ENCODE measurements around the gene AK5. TPM values are rescaled to one million over a fixed set of nuclear protein-coding genes. Genes with fewer than 3 reads are reported as not detected.
A peak's percentile ranks its signal among the peaks of the same experiment; 100 is the strongest.

AK5 gene
- total RNA-seq, 1 experiment from 2014 or later = 0.11 TPM

- in situ Hi-C loops (cut with HindIII; ENCODE audit: low pct_unique_long_range_greater_than_20kb, low sequenced_read_pairs) = no loop called here
- no peak for DNase-seq (ENCODE audit: low read depth, low spot score)
Measured at GRCh38 chr1:77333501-77333900, 51.7 kb downstream of the AK5 start.

- in situ Hi-C loops (cut with HindIII; ENCODE audit: low pct_unique_long_range_greater_than_20kb, low sequenced_read_pairs) = no loop called here
- DNase-seq (ENCODE audit: low read depth, low spot score) = no peak
Measured at GRCh38 chr1:77336729-77337128, 54.9 kb downstream of the AK5 start.

GRCh38 chr1:77339326-77339725 lies 57.5 kb downstream of the AK5 start:
- DNase-seq (ENCODE audit: low read depth, low spot score) = no peak
- in situ Hi-C loops (cut with HindIII; ENCODE audit: low pct_unique_long_range_greater_than_20kb, low sequenced_read_pairs) = no loop called here

- DNase-seq (ENCODE audit: low read depth, low spot score) = no peak
- in situ Hi-C loops (cut with HindIII; ENCODE audit: low pct_unique_long_range_greater_than_20kb, low sequenced_read_pairs) = no loop called here
Measured at GRCh38 chr1:77341195-77341594, 59.4 kb downstream of the AK5 start.

- no peak for DNase-seq (ENCODE audit: low read depth, low spot score)
- in situ Hi-C loops (cut with HindIII; ENCODE audit: low pct_unique_long_range_greater_than_20kb, low sequenced_read_pairs) = no loop called here
Measured at GRCh38 chr1:77342745-77343144, 60.9 kb downstream of the AK5 start.

GRCh38 chr1:77347646-77348045 lies 65.8 kb downstream of the AK5 start:
- in situ Hi-C loops (cut with HindIII; ENCODE audit: low pct_unique_long_range_greater_than_20kb, low sequenced_read_pairs) = no loop called here
- peak; percentile 8 for DNase-seq (ENCODE audit: low read depth, low spot score)

GRCh38 chr1:77348549-77348948 lies 66.7 kb downstream of the AK5 start:
- in situ Hi-C loops (cut with HindIII; ENCODE audit: low pct_unique_long_range_greater_than_20kb, low sequenced_read_pairs) = no loop called here
- no peak for DNase-seq (ENCODE audit: low read depth, low spot score)

GRCh38 chr1:77349275-77349674 lies 67.5 kb downstream of the AK5 start:
- in situ Hi-C loops (cut with HindIII; ENCODE audit: low pct_unique_long_range_greater_than_20kb, low sequenced_read_pairs) = no loop called here
- no peak for DNase-seq (ENCODE audit: low read depth, low spot score)

- DNase-seq (ENCODE audit: low read depth, low spot score) = no peak
- in situ Hi-C loops (cut with HindIII; ENCODE audit: low pct_unique_long_range_greater_than_20kb, low sequenced_read_pairs) = no loop called here
Measured at GRCh38 chr1:77350012-77350770, 68.4 kb downstream of the AK5 start.

GRCh38 chr1:77354536-77354935 lies 72.7 kb downstream of the AK5 start:
- DNase-seq (ENCODE audit: low read depth, low spot score) = no peak
- in situ Hi-C loops (cut with HindIII; ENCODE audit: low pct_unique_long_range_greater_than_20kb, low sequenced_read_pairs) = no loop called here

GRCh38 chr1:77355010-77355409 lies 73.2 kb downstream of the AK5 start:
- DNase-seq (ENCODE audit: low read depth, low spot score) = no peak
- in situ Hi-C loops (cut with HindIII; ENCODE audit: low pct_unique_long_range_greater_than_20kb, low sequenced_read_pairs) = no loop called here

- no peak for DNase-seq (ENCODE audit: low read depth, low spot score)
- in situ Hi-C loops (cut with HindIII; ENCODE audit: low pct_unique_long_range_greater_than_20kb, low sequenced_read_pairs) = no loop called here
Measured at GRCh38 chr1:77356136-77356535, 74.3 kb downstream of the AK5 start.

- no peak for DNase-seq (ENCODE audit: low read depth, low spot score)
- in situ Hi-C loops (cut with HindIII; ENCODE audit: low pct_unique_long_range_greater_than_20kb, low sequenced_read_pairs) = no loop called here
Measured at GRCh38 chr1:77360256-77360655, 78.4 kb downstream of the AK5 start.

GRCh38 chr1:77361621-77362020 lies 79.8 kb downstream of the AK5 start:
- in situ Hi-C loops (cut with HindIII; ENCODE audit: low pct_unique_long_range_greater_than_20kb, low sequenced_read_pairs) = no loop called here

GRCh38 chr1:77370161-77370560 lies 88.3 kb downstream of the AK5 start:
- DNase-seq (ENCODE audit: low read depth, low spot score) = no peak
- in situ Hi-C loops (cut with HindIII; ENCODE audit: low pct_unique_long_range_greater_than_20kb, low sequenced_read_pairs) = no loop called here

More at GRCh38 chr1:77361621-77362020, 79.8 kb downstream of the AK5 start:
- no peak for DNase-seq (ENCODE audit: low read depth, low spot score)

- DNase-seq (ENCODE audit: low read depth, low spot score) = no peak
- in situ Hi-C loops (cut with HindIII; ENCODE audit: low pct_unique_long_range_greater_than_20kb, low sequenced_read_pairs) = no loop called here
Measured at GRCh38 chr1:77370583-77371306, 88.9 kb downstream of the AK5 start.

- in situ Hi-C loops (cut with HindIII; ENCODE audit: low pct_unique_long_range_greater_than_20kb, low sequenced_read_pairs) = no loop called here
- DNase-seq (ENCODE audit: low read depth, low spot score) = no peak
Measured at GRCh38 chr1:77371396-77371795, 89.6 kb downstream of the AK5 start.

- no peak for DNase-seq (ENCODE audit: low read depth, low spot score)
- in situ Hi-C loops (cut with HindIII; ENCODE audit: low pct_unique_long_range_greater_than_20kb, low sequenced_read_pairs) = no loop called here
Measured at GRCh38 chr1:77373702-77374101, 91.9 kb downstream of the AK5 start.

GRCh38 chr1:77375541-77375940 lies 93.7 kb downstream of the AK5 start:
- in situ Hi-C loops (cut with HindIII; ENCODE audit: low pct_unique_long_range_greater_than_20kb, low sequenced_read_pairs) = no loop called here
- DNase-seq (ENCODE audit: low read depth, low spot score) = no peak

Measured in SK-MEL-5 (cell line).